ENCODE measurements around the gene SORCS1.

GRCh38 chr10:106959521-106959920, 205.0 kb downstream of the SORCS1 start:
- TF ChIP-seq, protein P1, sequence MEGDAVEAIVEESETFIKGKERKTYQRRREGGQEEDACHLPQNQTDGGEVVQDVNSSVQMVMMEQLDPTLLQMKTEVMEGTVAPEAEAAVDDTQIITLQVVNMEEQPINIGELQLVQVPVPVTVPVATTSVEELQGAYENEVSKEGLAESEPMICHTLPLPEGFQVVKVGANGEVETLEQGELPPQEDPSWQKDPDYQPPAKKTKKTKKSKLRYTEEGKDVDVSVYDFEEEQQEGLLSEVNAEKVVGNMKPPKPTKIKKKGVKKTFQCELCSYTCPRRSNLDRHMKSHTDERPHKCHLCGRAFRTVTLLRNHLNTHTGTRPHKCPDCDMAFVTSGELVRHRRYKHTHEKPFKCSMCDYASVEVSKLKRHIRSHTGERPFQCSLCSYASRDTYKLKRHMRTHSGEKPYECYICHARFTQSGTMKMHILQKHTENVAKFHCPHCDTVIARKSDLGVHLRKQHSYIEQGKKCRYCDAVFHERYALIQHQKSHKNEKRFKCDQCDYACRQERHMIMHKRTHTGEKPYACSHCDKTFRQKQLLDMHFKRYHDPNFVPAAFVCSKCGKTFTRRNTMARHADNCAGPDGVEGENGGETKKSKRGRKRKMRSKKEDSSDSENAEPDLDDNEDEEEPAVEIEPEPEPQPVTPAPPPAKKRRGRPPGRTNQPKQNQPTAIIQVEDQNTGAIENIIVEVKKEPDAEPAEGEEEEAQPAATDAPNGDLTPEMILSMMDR (IDR thresholded peaks at IDR 0.05): no peak
- TF ChIP-seq POLR2A (IDR thresholded peaks at IDR 0.05): no peak
